OCI-LY7 (cell line): Measurements from ENCODE around the gene INTS6L. TPM values are rescaled to one million over a fixed set of nuclear protein-coding genes. Genes with fewer than 3 reads are reported as not detected.
A peak's percentile ranks its signal among the peaks of the same experiment; 100 is the strongest.

ENCODE experiments used
- Bru-seq: library from RNA; stranded (reverse); fragments of 400-500 nt; gene quantifications from one replicate; lab custom pipeline; 2021; lab: Mats Ljungman, UMichigan
- BruChase-seq, 2 experiments: library from RNA; stranded (reverse); fragments of 400-500 nt; gene quantifications; one replicate each; lab custom pipeline; 2021; lab: Mats Ljungman, UMichigan
- BruUV-seq: library from RNA; stranded (reverse); fragments of 400-500 nt; replicated peaks from 2 replicates; lab custom pipeline; 2021; lab: Mats Ljungman, UMichigan
- CTCF ChIA-PET: fragments of 300-600 bp; sonication (Branson Sonifier 250); formaldehyde crosslinking; loops from one replicate; lab custom pipeline; 2022; ENCODE audit warnings: antibody characterized with exemption; ENCODE audit not compliant: unreplicated experiment; lab: Charles Lee
- POLR2A ChIA-PET: fragments of 300-600 bp; sonication (Branson Sonifier 250); formaldehyde crosslinking; loops from one replicate; lab custom pipeline; 2022; ENCODE audit warnings: antibody characterized with exemption; lab: Charles Lee
- DNase-seq: peaks from one replicate; pipeline ENCODE4 v3.0.0-alpha.2; 2015; ENCODE audit warnings: low spot score
- H2AFZ ChIP-seq: fragments of 200-600 bp; sonication (generic), shearing (Covaris generic); 2 replicates; pipeline ENCODE4 v1.6.1; 2014; ENCODE audit warnings: mild to moderate bottlenecking, antibody characterized with exemption, low read length, moderate library complexity
- H3K27ac ChIP-seq: fragments of 200-600 bp; sonication (generic); 2 replicates; pipeline ENCODE4 v1.5.1; 2014; ENCODE audit warnings: mixed run types, low read depth, mild to moderate bottlenecking, moderate library complexity, low read length, inconsistent platforms; ENCODE audit not compliant: poor library complexity, severe bottlenecking
- H3K36me3 ChIP-seq: fragments of 200-600 bp; sonication (generic); 2 replicates; pipeline ENCODE4 v1.6.1; 2014; ENCODE audit warnings: mild to moderate bottlenecking, antibody characterized with exemption, low read length, moderate library complexity, mixed read lengths; ENCODE audit not compliant: insufficient read depth
- H3K4me1 ChIP-seq: fragments of 200-600 bp; sonication (generic); 2 replicates; pipeline ENCODE4 v1.5.1; 2014; ENCODE audit warnings: mild to moderate bottlenecking, low read length; ENCODE audit not compliant: insufficient read depth, poor library complexity, severe bottlenecking
- H3K4me2 ChIP-seq: fragments of 200-600 bp; sonication (generic); 2 replicates; pipeline ENCODE4 v1.6.1; 2014; ENCODE audit warnings: mild to moderate bottlenecking, low read length
- H3K4me3 ChIP-seq: fragments of 200-600 bp; sonication (generic); 2 replicates; pipeline ENCODE4 v1.5.1; 2014; ENCODE audit warnings: mild to moderate bottlenecking, low read depth, low read length; ENCODE audit not compliant: poor library complexity, severe bottlenecking
- H3K79me2 ChIP-seq: fragments of 200-600 bp; sonication (generic); 2 replicates; pipeline ENCODE4 v1.6.1; 2016; ENCODE audit warnings: low read depth, mild to moderate bottlenecking, low read length, moderate library complexity, mixed read lengths; ENCODE audit not compliant: insufficient read depth
- H3K9me2 ChIP-seq: fragments of 200-600 bp; sonication (generic); 2 replicates; pipeline ENCODE4 v1.6.1; 2016; ENCODE audit warnings: mild to moderate bottlenecking, low read length, mixed read lengths; ENCODE audit not compliant: insufficient read depth
- H3K9me3 ChIP-seq: fragments of 200-600 bp; sonication (generic); 2 replicates; pipeline ENCODE4 v1.6.1; 2014; ENCODE audit warnings: mild to moderate bottlenecking, mixed run types, low read length, mixed read lengths
- H4K20me1 ChIP-seq: fragments of 200-600 bp; sonication (generic); 2 replicates; pipeline ENCODE4 v1.6.1; 2014; ENCODE audit warnings: mild to moderate bottlenecking, antibody characterized with exemption, low read length, moderate library complexity, mixed read lengths; ENCODE audit not compliant: insufficient read depth
- EZH2phosphoT487 ChIP-seq: fragments of 200-600 bp; sonication (generic); IDR thresholded peaks from 2 replicates; pipeline ENCODE4 v1.6.1; 2018; ENCODE audit warnings: low read depth, borderline replicate concordance, mild to moderate bottlenecking, mixed run types, antibody characterized with exemption, low read length, moderate library complexity, mixed read lengths
- intact Hi-C: fragments of 100-400 bp; cut with micrococcal nuclease; formaldehyde crosslinking; loops from one replicate; pipeline ENCODE4 v1.10.0; 2022; ENCODE audit not compliant: unreplicated experiment
- long read RNA-seq: library from polyadenylated mRNA; stranded (forward); transcript quantifications from one replicate; pipeline ENCODE4 v2.0.0, GENCODE V29; 2022
- total RNA-seq, 2 experiments: library from RNA; depleted of rRNA in 1 of 2; stranded (reverse); fragments of >200 nt in 1 of 2; shearing (Covaris generic) in 1 of 2; gene quantifications; 2 replicates each; pipeline ENCODE4 v1.2.3, GENCODE V29; 2014 to 2022
- TF ChIP-seq, protein P1 (sequence below): fragments of 200-600 bp; sonication (generic); conservative IDR thresholded peaks from 2 replicates; pipeline ENCODE4 v1.5.1; 2014; ENCODE audit warnings: mild to moderate bottlenecking, antibody characterized with exemption, low read length, moderate library complexity, mixed read lengths

Gene INTS6L
- 13.0 and 15.6 TPM in 2 replicates for total RNA-seq (2014; rRNA removed; shearing (Covaris generic))
- 13.9 and 16.4 TPM in 2 replicates for total RNA-seq (2022)
- Bru-seq, nascent RNA, result percentile 76 among the genes with signal in this experiment
- BruChase-seq, experiment 1, labeled RNA remaining after a 6-hour chase, result percentile 68 among the genes with signal in this experiment
- percentile 86 among the genes with signal in this experiment for BruChase-seq, experiment 2, labeled RNA remaining after a 2-hour chase
- long read RNA-seq, partial matches to known transcripts, result 6 of 32 reads
- long read RNA-seq, other reads (novel, unspliced or antisense), result 22 of 32 reads

DNA sequence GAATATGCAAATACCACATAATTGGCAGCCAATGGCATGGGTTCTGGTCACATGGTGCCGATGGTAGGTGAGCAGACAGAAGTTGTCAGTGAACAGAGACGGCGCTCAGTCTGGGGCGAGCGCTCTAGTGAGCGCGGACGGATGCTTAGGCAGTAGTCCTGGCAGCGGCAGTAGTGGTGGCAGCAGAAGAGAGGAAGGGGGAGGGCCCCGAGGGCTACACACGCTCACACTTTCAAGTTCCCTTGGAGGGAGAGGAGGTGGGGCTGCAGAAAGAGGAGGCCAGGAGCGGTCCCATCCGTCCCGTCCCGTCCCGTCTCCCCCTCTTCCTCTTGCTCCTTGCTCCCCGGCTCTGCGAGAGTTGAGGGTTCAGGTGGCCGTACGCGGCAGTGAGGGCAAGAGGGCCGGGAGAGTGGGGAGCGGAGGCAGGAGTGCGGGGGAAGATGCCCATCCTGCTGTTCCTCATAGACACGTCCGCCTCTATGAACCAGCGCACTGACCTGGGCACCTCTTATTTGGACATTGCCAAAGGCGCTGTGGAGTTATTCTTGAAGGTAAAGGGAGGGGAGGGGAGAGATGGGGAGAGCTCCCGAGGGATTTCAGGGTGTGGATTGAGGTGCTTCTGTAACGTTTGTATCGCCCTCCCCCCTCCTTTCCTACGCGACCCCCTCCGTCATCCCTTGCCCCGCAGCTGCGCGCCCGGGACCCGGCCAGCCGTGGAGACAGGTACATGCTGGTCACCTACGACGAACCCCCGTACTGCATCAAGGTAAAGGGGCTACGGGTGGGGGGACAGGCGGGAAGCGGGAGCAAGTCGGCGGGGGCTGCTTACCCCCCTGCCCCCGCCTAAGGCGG lies at the start of gene INTS6L:
Gene INTS6L, plus strand, starts transcription at position 108 of the 852 bp plus-strand sequence. Its CDS starts 333 bp downstream, at position 441.
- CTCF ChIA-PET, result no interaction called here
- intact Hi-C loops, result loop anchor here (10.0 kb wide), 1 partner anchor 454 kb away; the partner anchor contains the start of gene MMGT1
- DNase-seq, result peak; percentile 91
- Histone ChIP-seq H2AFZ (peak within 1 kb of the TSS; percentile 94), H3K79me2 (peaks cover 6% of the 10 kb centered on the region; the same call in 1 of the 2 replicates), H3K4me2 (peak within 1 kb of the TSS; percentile 76), H3K4me3 (peak within 1 kb of the TSS; percentile 84), H3K36me3 (no peaks in the 10 kb centered on the region), H3K4me1 (peaks cover 11% of the 10 kb centered on the region), H3K27ac (peak within 1 kb of the TSS; percentile 91), H3K9me3 (no peaks in the 10 kb centered on the region), H4K20me1 (no peaks in the 10 kb centered on the region), H3K9me2 (no peaks in the 10 kb centered on the region)
- TF ChIP-seq, protein P1, sequence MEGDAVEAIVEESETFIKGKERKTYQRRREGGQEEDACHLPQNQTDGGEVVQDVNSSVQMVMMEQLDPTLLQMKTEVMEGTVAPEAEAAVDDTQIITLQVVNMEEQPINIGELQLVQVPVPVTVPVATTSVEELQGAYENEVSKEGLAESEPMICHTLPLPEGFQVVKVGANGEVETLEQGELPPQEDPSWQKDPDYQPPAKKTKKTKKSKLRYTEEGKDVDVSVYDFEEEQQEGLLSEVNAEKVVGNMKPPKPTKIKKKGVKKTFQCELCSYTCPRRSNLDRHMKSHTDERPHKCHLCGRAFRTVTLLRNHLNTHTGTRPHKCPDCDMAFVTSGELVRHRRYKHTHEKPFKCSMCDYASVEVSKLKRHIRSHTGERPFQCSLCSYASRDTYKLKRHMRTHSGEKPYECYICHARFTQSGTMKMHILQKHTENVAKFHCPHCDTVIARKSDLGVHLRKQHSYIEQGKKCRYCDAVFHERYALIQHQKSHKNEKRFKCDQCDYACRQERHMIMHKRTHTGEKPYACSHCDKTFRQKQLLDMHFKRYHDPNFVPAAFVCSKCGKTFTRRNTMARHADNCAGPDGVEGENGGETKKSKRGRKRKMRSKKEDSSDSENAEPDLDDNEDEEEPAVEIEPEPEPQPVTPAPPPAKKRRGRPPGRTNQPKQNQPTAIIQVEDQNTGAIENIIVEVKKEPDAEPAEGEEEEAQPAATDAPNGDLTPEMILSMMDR, result no peak
- no peak for TF ChIP-seq EZH2phosphoT487
- POLR2A ChIA-PET, result no interaction called here
- no TSS peak for BruUV-seq

DNA sequence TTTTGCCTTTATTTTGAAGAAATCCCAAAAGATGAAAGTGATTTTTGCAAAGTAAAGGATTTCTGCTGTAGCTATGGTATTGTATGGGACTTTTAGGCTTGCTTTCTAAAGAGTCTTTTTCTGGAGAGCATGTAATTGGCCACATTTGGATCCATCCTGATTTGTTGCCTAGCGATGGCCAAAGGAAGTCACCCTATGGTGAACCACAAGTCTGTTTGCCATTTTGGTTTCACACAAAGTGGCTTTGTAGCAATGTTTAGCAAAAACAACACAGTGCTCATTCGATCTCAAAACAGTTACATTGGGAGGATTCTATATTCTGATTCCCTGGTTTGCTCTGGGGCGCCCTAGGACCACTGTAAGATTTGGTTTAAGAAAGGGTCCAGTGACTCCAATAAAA lies 44.1 kb upstream of the INTS6L start:
- POLR2A ChIA-PET, result no interaction called here
- DNase-seq, result no peak
- no peaks in the 10 kb centered on the region for H3K79me2 ChIP-seq
- CTCF ChIA-PET, result no interaction called here
- H3K36me3 ChIP-seq, result no peaks in the 10 kb centered on the region
- H3K27ac ChIP-seq, result no peak overlapping the region
- intact Hi-C loops, result no loop called here
- H3K4me1 ChIP-seq, result no peaks in the 10 kb centered on the region
- TF ChIP-seq, protein P1, result no peak
- TF ChIP-seq EZH2phosphoT487, result no peak
- no peaks in the 10 kb centered on the region for H3K9me2 ChIP-seq
- BruUV-seq, result no TSS peak
- H3K4me2 ChIP-seq, result no peak overlapping the region
- no peak overlapping the region for H3K4me3 ChIP-seq
- H4K20me1 ChIP-seq, result no peaks in the 10 kb centered on the region
- H3K9me3 ChIP-seq, result no peaks in the 10 kb centered on the region
- no peak overlapping the region for H2AFZ ChIP-seq
